ENCODE data around the gene OSBPL8.
"Not testable (repeated sequence)": the region's sequence is repeated elsewhere in the genome, so short reads cannot be mapped to it uniquely, and the experiment has no call there.

OSBPL8 gene

DNA sequence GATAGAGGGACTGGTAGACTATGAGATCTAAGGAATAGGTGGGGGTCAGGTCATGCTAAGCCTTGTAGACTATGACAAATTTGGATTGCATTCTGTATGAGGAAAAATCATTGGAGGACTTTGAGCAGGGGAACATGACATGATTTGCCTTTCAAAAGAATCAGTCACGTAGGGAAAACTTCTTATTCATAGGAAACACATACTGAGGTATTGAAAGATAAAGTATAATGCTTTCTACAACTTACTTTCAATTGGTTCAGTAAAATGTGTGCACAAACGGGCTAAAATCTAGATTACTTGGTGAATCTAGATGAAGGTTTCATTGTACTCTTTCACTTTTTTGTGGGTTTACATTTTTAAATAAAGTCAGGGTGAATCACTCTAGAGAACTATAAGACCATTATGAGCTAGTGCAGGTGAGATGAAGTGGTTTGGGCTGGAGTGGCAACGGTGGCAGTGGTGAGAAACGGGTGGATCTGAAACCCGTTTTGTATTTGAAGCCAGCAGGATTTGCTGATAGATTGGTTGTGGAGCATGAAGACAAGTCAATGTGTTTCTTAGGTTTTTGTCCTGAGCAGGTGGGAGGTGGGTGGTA, 218.0 kb downstream of the OSBPL8 start:
- DNase-seq = no peak

DNA sequence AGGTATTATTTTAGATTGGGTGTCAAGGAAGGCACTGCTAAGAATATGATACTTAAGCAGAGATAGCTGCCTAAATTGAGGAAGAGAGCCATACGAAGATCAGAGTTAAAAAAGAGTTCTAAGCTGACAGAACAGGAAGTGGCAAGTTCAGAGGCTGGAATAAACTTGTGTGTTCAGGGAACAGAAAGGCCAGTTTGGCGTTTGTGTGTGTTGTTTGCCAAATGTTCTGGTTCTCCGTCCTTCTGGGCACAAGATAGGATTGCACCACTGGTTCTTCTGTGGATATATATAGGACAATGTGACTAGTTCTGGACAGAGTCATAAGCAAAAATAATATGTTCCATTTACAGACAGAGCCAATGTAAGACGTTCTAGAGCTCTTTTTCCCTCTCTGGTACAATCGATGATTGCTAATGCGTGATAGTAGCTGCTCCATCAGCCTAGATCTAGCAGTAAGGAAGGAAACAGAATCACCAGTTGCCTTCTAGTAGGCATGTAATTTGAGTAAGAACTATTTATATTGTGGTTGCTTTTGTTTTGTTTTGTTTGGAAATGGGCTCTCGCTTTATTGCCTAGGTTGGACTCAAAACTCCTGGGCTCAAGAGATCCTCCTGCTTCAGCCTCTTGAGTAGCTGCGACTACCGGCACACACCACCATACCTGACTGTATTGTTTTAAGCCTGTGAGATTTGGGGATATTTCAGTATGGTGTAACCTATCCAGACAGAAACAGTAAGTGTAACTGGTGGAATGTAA, 218.7 kb downstream of the OSBPL8 start:
- no peak for DNase-seq

DNA sequence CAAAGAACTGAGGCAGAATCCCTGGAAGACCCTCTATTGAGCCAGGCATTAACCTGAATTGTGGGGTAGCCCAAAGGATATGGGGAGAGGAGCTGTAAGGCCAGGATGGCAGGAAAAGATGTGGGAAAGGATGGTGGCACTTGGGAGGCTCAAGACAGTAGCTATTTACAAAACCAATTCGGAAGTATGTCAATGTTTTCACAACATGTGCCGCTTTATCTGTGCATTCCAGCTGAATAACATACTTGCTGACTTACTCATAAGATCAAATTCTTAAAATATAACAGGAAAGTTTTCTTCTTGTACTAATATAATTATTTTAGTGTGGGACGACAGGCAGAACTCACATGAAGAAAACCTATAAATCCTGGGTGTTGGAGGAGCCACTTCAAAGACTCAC, 222.0 kb downstream of the OSBPL8 start:
- no peak for DNase-seq

DNA sequence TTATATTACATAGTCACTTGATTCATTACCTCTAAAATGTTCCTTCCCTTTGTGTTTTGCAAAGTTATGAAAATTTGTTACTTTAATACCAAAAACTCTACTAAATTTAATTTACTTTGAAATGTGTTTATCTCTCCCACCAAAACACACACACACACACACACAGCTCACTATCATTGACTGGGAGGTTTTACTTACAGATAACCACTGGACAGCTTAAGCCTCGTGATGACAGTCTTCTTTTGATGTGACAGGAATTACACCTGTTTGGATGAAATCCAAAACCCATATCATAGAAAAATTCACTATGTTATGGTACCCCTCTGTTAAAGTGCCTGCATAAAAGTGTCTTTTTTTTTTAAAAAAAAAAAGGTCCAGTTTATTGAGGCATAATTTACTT, 227.0 kb downstream of the OSBPL8 start:
- no peak for DNase-seq

- DNase-seq = no peak
These were observed 230.0 kb downstream of the OSBPL8 start for GRCh38 chr12:76329606-76330005.

- no peak for DNase-seq
These were observed 230.4 kb downstream of the OSBPL8 start for GRCh38 chr12:76329159-76329558.

DNA sequence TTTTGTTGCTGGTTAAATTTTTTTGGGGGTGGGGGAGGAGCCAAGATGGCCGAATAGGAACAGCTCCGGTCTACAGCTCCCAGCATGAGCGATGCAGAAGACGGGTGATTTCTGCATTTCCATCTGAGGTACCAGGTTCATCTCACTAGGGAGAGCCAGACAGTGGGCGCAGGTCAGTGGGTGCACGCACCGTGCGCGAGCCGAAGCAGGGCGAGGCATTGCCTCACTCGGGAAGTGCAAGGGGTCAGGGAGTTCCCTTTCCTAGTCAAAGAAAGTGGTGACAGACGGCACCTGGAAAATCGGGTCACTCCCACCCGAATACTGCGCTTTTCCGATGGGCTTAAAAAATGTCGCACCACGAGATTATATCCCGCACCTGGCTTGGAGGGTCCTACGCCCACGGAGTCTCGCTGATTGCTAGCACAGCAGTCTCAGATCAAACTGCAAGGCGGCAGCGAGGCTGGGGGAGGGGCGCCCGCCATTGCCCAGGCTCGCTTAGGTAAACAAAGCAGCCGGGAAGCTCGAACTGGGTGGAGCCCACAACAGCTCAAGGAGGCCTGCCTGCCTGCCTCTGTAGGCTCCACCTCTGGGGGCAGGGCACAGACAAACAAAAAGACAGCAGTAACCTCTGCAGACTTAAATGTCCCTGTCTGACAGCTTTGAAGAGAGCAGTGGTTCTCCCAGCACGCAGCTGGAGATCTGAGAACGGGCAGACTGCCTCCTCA, 239.8 kb downstream of the OSBPL8 start:
- not testable (repeated sequence) for DNase-seq

- DNase-seq = no peak
These were observed 240.6 kb downstream of the OSBPL8 start for GRCh38 chr12:76318773-76319594.

GRCh38 chr12:76317976-76318375, 241.6 kb downstream of the OSBPL8 start:
- DNase-seq = no peak

DNA sequence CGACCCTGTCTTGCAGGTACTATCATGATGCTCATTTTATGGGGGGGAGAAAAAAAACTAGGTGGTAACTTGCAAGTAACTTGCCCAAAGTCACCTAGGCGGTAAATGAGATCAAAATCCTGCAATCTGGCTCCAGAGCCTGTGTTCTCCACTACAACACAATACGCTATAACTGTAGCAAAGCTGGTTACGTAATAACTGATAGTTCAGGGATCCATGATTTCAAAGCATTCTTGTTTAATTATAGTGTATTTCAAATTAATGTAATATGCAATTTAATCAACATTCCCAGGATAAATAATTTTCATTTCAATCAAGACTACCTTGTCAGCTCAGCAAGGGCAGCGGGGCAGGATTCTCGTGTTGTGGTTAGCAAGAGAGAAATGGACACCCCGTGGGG, 243.1 kb downstream of the OSBPL8 start:
- DNase-seq = no peak

DNA sequence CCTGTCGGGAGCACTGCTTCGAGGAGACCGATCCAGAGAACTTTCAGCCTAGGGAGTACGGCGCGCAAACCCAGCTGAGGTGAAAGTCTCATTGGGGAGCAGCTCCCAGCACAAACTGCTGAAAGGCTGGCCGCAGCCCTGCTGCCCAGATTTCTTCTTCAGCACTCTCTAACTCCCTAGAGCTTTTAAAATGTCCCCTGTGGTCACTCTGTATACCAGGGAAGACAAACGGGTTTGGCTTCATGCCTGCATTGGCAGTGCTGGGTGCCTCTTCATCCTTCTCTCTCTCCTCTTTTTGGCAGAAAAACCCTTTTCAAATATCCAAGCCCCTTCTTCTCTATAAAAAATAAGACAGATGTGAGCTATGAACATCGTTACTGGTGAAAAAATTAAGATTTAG, 246.3 kb downstream of the OSBPL8 start:
- DNase-seq = no peak

DNA sequence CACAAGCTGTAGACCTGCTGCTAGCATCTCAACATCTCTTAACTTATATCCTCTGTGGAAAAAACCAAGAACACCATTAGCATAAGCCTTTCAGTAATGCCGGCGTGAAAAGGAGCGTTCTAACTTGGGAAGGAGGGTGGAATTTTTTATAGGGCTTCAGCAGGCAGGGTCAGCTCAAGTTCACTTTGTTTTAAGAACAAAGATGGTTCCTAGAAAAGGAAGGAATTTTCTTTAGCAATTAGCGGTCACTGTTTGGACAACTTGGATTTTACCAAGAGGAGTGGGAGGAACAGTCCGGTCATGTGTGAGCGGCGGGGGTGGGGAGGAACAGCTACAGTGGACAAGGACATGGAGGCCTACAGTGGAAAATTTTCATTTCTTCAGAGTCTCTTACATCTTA, 247.3 kb downstream of the OSBPL8 start:
- no peak for DNase-seq

GRCh38 chr12:76311796-76312195, 247.8 kb downstream of the OSBPL8 start:
- no peak for DNase-seq

- DNase-seq = no peak
These were observed 249.5 kb downstream of the OSBPL8 start for GRCh38 chr12:76310110-76310509.

DNA sequence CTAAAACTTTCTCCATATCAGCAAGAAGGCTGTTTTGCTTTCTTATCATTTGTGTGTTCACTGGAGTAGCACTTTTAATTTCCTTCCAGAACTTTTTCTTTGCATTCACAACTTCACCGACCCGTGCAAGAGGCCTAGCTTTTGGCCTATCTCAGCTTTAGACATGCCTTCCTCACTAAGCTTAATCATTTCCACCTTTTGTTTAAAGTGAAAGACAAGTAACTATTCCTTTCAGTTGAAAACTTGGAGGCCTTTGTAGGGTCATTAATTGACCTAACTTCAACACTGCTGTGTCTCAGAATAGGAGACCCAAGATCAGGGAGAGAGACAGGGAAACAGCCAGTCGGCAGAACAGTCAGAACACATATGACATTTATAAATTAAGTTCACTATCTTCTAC, 250.7 kb downstream of the OSBPL8 start:
- no peak for DNase-seq

DNA sequence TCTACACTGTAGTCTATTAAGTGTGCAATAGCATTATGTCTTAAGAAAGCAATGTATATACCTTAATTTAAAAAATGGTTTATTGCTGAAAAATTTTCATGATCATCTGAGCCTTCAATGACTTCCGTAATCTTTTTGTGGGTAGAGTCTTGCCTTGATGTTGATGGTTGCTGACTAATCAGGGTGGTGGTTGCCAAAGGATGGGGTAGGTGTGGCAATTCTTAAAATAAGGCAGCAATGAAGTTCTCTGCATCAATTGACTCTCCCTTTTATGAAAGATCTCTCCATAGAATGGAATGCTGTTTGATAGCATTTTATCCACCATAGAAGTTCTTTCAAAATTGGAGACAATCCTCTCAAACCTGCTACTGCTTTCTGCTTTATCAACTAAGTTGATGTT, 252.5 kb downstream of the OSBPL8 start:
- DNase-seq = no peak

DNA sequence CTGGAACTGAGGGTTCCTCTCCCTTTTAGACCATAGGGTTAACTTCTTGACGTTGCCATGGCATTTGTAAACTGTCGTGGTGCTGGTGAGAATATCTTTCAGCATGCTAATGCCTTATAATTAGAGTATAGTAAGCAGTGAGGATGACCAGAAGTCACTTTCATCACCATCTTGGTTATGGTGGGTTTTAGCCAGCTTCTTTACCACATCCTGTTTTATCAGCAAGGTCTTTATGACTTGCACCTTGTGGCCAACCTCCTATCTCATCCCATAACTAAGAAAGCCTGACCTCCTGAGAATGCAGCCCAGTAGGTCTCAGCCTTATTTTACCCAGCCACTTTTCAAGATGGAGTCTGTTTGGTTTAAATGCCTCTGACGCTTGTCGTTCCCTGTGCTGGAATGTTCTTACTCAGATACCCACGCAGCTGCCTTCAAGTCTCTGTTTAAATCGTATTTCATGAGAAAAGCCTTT, 255.5 kb downstream of the OSBPL8 start:
- DNase-seq = no peak

DNA sequence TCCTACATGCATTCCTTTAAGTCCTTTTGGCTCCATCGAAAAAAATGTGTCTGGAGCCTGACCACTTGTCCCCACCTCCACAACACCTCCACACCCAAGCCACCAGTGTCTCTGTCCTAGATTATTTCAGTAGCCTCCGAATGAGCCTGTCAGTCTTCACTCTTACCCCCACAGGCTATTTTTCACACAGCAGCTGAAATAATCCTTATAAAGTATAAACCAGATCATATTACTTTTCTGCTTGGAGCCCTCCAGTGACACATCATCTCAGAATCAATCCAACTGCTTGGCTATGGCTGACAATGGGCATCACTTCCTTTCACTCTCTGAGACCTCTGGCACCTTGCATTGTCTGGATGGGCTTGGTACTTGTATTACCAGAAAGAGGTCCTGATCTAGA, 256.2 kb downstream of the OSBPL8 start:
- no peak for DNase-seq
